GM12891 (cell line): ENCODE results near the gene MED12L.

Experiments
- DNase-seq: peaks from one replicate; pipeline ENCODE4 v3.0.0; 2011; ENCODE audit warnings: low spot score; ENCODE audit not compliant: insufficient read length
- FAIRE-seq: peaks from 2 replicates; lab custom pipeline; 2011; peaks lifted over from hg19 to GRCh38; lab: Jason Lieb, UNC
- PAX5 ChIP-seq: IDR thresholded peaks from 2 replicates; pipeline ENCODE4 v1.6.1; 2011; ENCODE audit warnings: low read length, moderate library complexity, mild to moderate bottlenecking; ENCODE audit not compliant: insufficient read depth, severe bottlenecking
- POLR2A ChIP-seq: IDR thresholded peaks from 2 replicates; pipeline ENCODE4 v1.6.1; 2011; ENCODE audit warnings: low read depth, low read length, control low read depth
- POLR2AphosphoS5 ChIP-seq: IDR thresholded peaks from 2 replicates; pipeline ENCODE4 v1.6.1; 2011; ENCODE audit warnings: low read depth, low read length, control low read depth
- POU2F2 ChIP-seq: IDR thresholded peaks from 2 replicates; pipeline ENCODE4 v1.6.1; 2011; ENCODE audit warnings: low read depth, mild to moderate bottlenecking, control low read depth, low read length, moderate library complexity
- SPI1 ChIP-seq: IDR thresholded peaks from 2 replicates; pipeline ENCODE4 v1.6.1; 2011; ENCODE audit warnings: low read depth, low read length, control low read depth
- TAF1 ChIP-seq: IDR thresholded peaks from 2 replicates; pipeline ENCODE4 v1.6.1; 2011; ENCODE audit warnings: low read depth, low read length, control low read depth

Gene MED12L

GRCh38 chr3:151107701-151108100, 22.2 kb downstream of the MED12L start:
- FAIRE-seq, result no peak
- TF ChIP-seq POLR2A, result no peak
- no peak for TF ChIP-seq POLR2AphosphoS5
- no peak for TF ChIP-seq TAF1
- no peak for TF ChIP-seq PAX5
- no peak for TF ChIP-seq SPI1
- TF ChIP-seq POU2F2, result no peak
- no peak for DNase-seq

- FAIRE-seq, result no peak
- TF ChIP-seq POU2F2 (no peak), SPI1 (no peak), POLR2A (no peak), POLR2AphosphoS5 (no peak), TAF1 (no peak), PAX5 (no peak)
- DNase-seq, result no peak
These were observed 23.9 kb downstream of the MED12L start for GRCh38 chr3:151109286-151109800.

- TF ChIP-seq POLR2A (no peak), POLR2AphosphoS5 (no peak), PAX5 (no peak), SPI1 (no peak)
- DNase-seq, result no peak
- no peak for FAIRE-seq
These were observed 27.3 kb downstream of the MED12L start for GRCh38 chr3:151112731-151113130.

GRCh38 chr3:151113343-151113742, 27.9 kb downstream of the MED12L start:
- FAIRE-seq (no peak), DNase-seq (no peak)
- TF ChIP-seq SPI1 (no peak), PAX5 (no peak), TAF1 (no peak), POLR2AphosphoS5 (no peak), POLR2A (no peak), POU2F2 (no peak)

DNA sequence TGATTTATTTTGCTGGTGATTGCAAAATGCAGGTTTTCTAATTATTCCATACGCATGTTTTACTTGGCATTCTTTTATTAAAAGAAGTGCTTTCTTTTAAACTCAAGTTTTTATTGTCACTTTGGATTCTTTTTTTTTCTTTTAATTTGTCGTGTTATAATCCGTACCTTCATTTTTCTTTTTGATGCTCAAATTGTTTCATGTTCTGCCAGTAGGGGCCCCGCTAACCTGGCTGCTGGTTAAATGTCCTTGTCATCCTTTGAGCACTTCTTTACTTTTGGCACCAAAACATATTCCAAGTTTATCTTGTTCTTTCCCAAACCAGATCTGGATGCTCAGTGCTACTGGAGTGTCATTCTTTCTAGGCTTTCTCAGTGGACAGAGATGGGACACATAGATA, 31.6 kb downstream of the MED12L start:
- no peak for DNase-seq
- FAIRE-seq, result no peak
- TF ChIP-seq TAF1, result no peak
- TF ChIP-seq POLR2A, result no peak
- TF ChIP-seq POLR2AphosphoS5, result no peak
- no peak for TF ChIP-seq SPI1
- no peak for TF ChIP-seq POU2F2

GRCh38 chr3:151119188-151119587, 33.7 kb downstream of the MED12L start:
- no peak for FAIRE-seq
- TF ChIP-seq POLR2AphosphoS5 (no peak), POLR2A (no peak), TAF1 (no peak), PAX5 (no peak), POU2F2 (no peak), SPI1 (no peak)
- DNase-seq, result no peak

GRCh38 chr3:151120409-151120808, 34.9 kb downstream of the MED12L start:
- TF ChIP-seq POLR2AphosphoS5 (no peak), TAF1 (no peak), PAX5 (no peak), SPI1 (no peak)
- no peak for DNase-seq
- no peak for FAIRE-seq

DNA sequence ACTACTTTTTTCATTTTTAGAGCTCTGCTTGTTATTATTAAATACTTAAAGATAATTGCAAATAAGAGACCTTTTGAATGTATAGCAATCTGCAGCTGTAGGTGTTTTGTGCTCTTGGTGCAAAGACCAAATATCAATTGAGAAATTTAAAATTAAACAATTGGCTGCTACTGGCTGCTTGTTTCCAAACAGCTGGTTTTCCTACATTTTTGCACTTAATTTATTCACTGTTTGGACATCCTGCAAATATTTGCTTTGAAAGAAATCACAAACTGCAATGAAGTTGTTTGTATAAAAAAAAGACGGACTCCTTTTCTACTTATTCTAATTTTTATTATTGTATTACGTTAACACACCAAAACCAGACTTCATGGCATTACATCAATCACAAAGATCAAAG, 35.6 kb downstream of the MED12L start:
- TF ChIP-seq POU2F2, result no peak
- no peak for TF ChIP-seq SPI1
- no peak for TF ChIP-seq POLR2AphosphoS5
- no peak for TF ChIP-seq POLR2A
- TF ChIP-seq TAF1, result no peak
- no peak for TF ChIP-seq PAX5
- DNase-seq, result no peak
- no peak for FAIRE-seq

DNA sequence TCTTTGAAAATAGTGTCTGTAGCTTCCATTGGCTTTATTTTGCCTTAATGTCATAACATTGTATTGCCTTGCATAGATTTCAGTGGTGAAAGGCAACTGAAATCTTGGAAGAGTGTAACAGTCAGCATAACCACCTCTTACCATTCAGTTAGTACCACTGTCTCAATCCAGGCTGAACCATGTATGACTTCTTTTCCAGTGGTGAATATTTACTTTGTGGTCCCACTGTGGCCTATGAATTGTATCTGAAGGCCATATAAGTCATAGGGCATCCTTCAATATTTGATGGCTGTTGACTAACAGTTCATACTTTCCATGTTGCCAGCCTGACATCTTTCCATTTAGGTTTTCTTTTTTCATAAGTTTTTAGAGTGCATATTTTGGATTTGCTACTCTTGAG, 38.4 kb downstream of the MED12L start:
- no peak for TF ChIP-seq SPI1
- no peak for TF ChIP-seq POLR2AphosphoS5
- TF ChIP-seq PAX5, result no peak
- TF ChIP-seq POLR2A, result no peak
- TF ChIP-seq POU2F2, result no peak
- no peak for TF ChIP-seq TAF1
- FAIRE-seq (no peak), DNase-seq (no peak)

DNA sequence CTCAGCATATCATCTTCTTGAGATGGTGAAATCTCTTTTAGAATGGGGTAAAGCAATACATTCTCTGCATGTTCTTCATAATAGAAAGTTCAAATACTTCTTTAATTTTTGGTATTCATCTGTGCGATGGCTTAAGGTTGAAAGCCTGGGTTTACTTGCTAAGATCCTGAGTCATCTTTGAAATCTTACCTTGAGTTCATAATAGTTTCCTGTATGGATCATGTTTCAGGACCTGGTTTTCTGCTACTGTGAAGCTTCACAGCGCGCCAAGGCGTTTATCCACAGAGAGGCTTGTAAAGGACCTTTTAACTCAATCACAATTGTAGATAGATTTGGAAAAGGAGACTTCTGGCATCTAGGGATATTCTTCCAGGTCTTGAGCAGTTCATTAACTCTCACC, 39.0 kb downstream of the MED12L start:
- FAIRE-seq (no peak), DNase-seq (no peak)
- TF ChIP-seq PAX5 (no peak), POU2F2 (no peak), POLR2A (no peak), SPI1 (no peak), TAF1 (no peak), POLR2AphosphoS5 (no peak)
